Measurements from ENCODE around the gene EMC6. TPM values are rescaled to one million over a fixed set of nuclear protein-coding genes. Genes with fewer than 3 reads are reported as not detected.

The EMC6 gene
- total RNA-seq, 1 donor from 2014 or later, result 35.0 TPM

- ATAC-seq, result no peak
Observed at GRCh38 chr17:3656755-3657587, 11.6 kb upstream of the EMC6 start.

GRCh38 chr17:3657588-3657869 lies 11.1 kb upstream of the EMC6 start:
- no peak for ATAC-seq

DNA sequence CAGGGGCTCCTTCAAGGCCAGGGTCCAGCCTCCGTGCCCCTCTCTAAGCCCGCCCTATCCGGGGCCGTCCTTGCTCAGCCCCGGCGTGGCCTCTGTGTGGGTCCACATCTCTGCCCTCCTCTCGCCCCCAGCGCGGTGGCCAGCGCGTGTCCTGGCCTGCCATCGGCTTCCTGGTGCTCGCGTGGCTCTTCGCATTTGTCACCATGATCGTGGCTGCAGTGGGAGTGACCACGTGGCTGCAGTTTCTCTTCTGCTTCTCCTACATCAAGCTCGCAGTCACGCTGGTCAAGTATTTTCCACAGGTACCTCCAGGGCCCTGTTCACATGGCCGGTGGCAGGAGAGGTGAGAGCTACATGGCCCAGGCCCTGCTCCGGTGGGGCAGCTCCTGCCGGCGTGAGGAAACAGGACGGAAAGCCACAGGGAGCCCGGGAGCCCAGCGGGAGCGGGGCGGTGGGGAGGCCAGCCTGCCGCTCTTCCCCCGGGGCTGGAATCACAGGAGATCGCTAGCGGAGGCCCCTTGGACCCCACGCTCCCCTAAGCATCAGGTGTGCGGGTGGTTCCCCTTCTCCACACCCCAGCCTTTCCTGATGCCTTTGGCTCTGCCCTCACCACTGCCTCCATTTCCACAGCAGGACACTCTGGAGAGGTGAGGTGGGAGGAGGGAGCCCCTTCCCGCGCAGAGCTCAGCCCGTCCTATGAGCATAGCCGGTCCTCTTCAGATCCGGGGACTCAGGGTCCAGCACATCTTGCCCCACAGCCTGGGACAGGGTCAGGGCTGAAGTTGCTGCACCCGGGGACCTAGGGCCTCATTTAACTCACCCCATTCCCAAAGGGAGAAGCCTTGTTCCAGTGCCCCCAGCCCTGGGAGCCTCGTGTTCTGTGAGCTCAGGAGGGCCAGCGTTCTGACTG lies 10.5 kb upstream of the EMC6 start:
- peak; percentile 3 for ATAC-seq

DNA sequence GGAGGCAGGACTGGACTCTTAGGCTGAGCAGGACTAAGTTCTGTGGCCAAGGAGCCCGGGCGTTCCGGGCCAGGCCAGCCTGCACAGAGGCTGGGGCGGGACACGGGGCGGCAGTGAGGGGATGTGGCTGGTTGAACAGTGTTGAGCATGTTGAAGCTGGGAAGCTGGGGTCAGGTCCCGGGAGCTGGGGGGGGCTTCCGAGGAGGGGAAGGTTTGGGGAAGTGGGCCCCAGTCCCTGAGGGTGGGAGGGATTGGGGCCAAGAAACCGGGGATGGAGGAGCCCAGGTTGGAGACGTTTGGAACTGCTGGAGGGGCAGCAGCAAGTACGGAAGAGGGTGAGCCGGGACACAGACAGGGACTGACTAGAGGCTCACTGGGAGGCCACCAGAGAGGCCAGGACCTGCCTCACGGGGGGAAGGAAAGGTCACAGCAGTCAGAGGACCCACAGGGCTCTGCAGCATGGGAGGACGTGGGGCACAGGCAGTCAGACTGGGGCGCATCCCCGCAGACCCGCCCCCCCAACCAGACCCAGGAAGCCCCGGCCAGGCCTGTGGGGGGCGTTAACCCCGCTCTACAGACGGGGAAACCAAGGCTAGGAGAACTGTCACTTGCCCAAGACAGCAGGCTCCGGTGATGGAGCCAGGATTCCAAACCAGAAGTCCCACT lies 9.7 kb upstream of the EMC6 start:
- peak; percentile 1 for ATAC-seq

DNA sequence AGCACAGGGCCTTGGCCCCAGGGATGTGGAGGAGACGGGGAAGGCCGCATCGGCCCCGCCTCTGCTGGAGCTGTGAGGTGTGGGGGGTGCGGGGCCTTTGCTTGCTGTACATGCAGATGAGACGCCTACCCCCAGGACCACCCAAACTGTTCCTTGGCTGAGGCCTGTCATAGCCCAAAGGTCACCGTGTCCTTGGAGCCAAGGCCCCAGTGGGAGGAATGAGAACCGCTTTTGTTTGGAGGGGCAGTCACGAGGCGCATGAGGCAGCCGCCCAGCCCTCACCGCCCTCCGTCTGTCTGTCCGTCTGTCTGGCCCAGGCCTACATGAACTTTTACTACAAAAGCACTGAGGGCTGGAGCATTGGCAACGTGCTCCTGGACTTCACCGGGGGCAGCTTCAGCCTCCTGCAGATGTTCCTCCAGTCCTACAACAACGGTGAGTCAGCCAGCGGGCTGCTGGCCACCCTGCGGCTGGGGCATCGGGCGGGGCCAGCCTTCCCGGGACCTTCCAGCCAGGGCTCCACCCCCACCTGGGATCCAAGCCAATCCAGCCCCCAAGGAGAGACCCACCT lies 9.0 kb upstream of the EMC6 start:
- peak; percentile 54 for ATAC-seq

- peak; percentile 5 for ATAC-seq
Observed at GRCh38 chr17:3660311-3660891, 8.2 kb upstream of the EMC6 start.

GRCh38 chr17:3663102-3664011 lies 5.3 kb upstream of the EMC6 start:
- no peak for ATAC-seq

DNA sequence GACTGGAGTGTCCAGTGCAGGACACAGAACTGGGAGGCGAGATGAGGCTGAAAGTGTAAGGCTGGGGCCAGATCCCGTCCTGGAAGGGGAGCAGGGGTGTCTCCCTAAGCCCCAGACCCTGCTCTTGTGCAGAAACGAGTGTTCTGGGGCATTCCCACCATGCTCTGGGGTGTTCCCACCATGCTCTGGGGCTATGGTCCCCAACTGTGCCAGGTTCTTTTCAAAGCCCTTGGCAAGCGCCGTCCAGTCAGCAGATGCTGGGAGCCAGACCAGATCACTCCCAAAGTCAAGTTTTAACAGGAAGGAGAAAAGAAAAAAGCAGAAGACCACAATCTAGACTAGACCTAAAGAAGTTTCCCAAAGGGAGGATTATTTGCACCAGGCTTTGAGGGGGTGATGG lies 2.8 kb upstream of the EMC6 start:
- no peak for ATAC-seq

DNA sequence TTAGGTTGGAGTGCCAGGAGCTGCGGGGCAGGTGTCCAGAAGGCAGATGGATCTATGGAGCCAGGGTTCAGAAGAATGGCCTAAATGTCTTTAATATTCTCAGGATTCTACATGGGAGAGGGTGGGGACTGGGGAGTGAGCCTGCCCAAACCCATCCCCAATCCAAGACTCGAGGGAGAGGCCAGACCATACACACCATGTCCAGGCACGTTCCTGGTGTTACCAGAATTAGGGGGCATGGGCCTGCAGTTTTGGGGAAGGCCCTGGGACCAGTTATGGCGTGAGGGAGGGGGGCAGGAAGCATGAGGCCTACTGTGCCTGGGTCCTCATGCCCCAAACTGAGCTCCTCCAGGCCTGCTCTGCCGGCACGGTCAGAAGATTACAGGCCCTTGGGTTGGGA lies 2.1 kb upstream of the EMC6 start:
- ATAC-seq, result peak; percentile 24

- peak; percentile 77 for ATAC-seq
Observed at GRCh38 chr17:3667366-3668278, 990 bp upstream of the EMC6 start.

- no peak for ATAC-seq
Observed at GRCh38 chr17:3669085-3669347, 404 bp downstream of the EMC6 start.

DNA sequence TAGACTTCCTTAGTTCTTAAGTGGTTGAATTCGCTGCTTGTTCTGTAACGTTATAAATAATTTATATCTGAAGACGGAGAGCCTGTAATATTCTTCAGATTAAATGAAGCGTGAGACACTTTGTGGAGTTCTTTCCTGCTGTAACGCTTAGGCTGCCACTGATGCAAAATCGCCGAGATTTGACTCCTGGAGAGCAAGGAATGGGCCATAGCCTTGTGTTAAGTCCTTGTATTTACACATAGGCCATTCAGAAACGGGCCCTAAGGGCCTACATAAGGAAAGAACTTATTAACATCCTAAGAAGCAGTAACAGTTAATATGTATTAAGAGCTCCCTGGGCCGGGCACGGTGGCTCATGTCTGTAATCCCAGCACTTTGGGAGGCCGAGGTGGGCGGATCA lies 936 bp downstream of the EMC6 start:
- ATAC-seq, result no peak

GRCh38 chr17:3672571-3672970 lies 4.0 kb downstream of the EMC6 start:
- ATAC-seq, result no peak

- no peak for ATAC-seq
Observed at GRCh38 chr17:3675886-3676285, 7.3 kb downstream of the EMC6 start.

- ATAC-seq, result peak; percentile 20
Observed at GRCh38 chr17:3678095-3678820, 9.6 kb downstream of the EMC6 start.

DNA sequence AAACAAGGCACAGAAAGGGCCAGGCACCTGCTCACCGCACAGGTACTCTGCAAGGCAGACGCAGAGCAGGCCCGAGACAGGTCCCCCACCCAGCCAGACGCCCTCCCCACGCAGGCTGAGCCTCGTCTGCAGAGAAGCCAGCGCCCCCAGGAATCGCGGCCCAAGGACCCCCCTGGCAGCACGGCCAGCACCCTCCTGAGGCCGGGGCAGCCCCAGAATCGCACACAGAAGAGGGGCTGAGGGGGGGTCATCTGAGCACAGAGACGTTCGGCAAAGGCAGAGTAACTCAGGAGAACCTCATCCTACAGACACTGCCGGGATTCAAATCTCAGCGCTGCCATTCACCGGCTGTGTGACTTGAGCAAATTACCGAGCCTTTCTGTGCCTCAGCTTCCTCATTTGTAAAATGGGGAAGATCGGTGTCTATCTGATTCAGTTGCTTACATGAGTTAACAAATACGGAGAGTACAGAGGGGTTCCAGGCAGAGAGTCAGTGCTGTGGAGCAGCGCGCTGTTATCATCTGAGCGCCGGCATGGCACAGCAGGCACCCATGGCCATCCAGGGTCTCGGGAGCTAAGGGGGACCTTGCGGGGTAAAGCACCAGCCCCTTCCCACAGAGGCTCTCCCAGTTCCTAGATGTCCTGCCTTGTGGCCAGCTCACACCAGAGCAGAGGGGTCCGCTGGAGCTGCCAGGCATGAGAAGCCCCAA lies 10.4 kb downstream of the EMC6 start:
- no peak for ATAC-seq

DNA sequence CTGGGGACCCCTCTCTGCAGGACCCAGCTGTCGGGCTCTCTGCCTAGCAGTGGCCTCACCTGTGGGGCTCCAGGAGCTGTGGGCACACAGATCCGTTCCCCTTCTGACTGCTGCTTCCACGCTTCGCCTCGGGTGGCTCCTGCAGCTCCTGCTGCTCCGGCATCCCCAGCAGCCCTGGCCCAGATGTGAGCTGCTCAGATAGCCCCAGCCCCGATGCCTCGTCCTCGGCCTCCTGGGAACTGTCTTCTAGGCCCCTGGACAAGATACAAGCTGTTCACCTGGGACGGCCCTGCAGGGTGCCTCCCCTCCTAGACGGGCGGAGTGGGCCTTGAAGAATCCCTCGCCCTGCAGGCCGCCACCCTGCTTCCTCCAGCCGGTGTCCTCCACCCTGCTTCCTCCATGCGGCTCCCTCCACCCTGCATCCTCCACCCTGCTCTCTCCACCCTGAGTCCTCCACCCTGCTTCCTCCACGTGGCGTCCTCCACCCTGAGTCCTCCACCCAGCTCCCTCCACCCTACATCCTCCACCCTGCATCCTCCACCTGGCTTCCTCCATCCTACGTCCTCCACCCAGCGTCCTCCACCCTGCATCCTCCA lies 11.0 kb downstream of the EMC6 start:
- ATAC-seq, result peak; percentile 11

- ATAC-seq, result no peak
Observed at GRCh38 chr17:3681057-3681456, 12.4 kb downstream of the EMC6 start.

GRCh38 chr17:3681565-3681964 lies 13.0 kb downstream of the EMC6 start:
- ATAC-seq, result no peak

All from esophagus mucosa (tissue), 1 donor.